GM19467 (cell line): ENCODE data around the gene SELENOS.

ENCODE experiments used
- ATAC-seq: cut with Tn5 transposase; IDR thresholded peaks from one replicate; pipeline ENCODE4 v1.9.1; 2021; ENCODE audit warnings: mild to moderate bottlenecking, moderate library complexity; ENCODE audit not compliant: unreplicated experiment

SELENOS gene

DNA sequence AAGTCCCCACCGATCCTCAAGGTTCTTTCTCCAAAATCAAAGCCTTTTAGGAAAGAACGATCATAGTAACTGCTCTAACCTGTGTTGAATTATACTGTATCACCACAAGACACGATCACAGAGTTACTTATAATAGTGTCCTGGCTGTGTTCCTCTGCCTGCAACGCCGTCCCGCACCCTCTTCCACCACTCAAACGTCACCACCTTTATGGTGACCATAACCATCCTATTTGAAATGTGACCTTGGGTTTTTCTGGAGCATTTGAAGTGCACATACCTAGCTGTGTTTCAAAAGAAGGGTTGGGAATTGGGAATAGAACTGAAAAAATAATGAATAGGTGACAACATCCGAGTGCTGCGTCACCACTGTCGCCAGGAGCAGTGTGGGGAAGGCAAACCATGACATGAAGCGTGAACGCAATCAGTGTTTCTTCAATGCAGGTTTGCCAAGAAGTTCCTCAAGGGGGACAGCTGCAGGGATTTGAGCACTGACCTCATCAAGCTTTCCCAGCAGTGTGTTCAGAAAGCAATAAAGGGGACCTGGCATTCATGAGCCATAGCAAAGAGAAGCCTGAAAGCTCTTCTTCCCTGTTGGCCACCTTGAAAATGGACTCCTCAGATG lies 769 bp upstream of the SELENOS start:
- no peak for ATAC-seq

- no peak for ATAC-seq
Observed at GRCh38 chr15:101276501-101277037, 716 bp downstream of the SELENOS start.

GRCh38 chr15:101275018-101275417 lies 2.3 kb downstream of the SELENOS start:
- no peak for ATAC-seq

- ATAC-seq = no peak
Observed at GRCh38 chr15:101273534-101273933, 3.8 kb downstream of the SELENOS start.

DNA sequence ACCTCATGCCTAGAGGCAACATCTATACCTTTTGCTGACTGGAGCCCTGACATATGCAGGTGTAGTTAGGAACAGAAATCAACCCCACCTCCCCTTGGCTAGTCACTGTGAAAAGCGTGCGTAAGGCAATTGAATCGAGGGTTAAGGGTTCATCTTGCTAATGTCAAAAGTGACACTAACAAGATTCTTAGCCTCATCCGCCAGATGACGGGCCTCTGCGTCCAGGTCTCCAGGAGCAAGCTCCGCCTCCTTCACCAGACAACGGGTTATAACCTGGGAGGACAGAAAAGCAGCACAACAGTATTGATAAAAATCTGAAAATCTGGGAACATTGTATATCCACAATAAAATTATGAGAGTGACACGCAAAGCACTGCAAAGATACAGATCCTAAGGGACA lies 4.7 kb downstream of the SELENOS start:
- ATAC-seq = no peak

DNA sequence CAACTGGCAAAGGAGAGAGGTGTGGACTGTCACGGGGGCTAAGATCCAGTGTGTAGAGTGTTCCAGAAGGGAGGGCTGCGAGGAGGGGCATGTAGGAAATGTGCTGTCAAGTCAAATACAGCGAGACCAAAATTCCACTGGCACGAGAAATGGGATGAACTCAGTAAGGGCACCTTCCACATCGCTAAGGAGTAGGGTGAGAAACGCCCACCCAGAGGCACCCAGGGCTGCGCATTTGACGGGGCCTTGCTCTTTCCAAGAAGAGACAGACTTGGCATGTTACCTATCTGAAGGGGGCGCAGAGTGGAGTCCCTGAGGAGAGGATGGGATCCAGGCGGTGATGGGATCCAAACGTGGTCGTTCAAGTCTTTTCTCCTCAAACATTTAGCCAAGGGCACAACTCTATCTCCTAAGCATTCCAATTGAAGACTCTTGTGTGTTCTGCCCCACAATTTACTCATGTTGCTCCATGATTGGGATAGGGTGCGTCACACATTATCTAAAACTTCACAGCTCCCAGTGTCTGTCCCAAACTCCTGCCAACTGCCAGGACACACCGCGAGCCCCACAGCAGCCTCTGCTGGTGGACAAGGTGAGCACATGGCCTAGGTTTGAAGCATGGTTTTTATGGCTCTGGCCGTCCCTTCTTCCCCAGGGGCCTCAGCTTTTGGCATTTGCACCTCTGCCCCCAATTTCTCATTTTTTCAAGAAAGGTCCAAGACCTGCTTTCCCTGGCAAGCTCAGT lies 7.6 kb downstream of the SELENOS start:
- ATAC-seq = no peak

- ATAC-seq = no peak
Observed at GRCh38 chr15:101267320-101268104, 9.8 kb downstream of the SELENOS start.

- ATAC-seq = no peak
Observed at GRCh38 chr15:101266787-101267186, 10.5 kb downstream of the SELENOS start.

DNA sequence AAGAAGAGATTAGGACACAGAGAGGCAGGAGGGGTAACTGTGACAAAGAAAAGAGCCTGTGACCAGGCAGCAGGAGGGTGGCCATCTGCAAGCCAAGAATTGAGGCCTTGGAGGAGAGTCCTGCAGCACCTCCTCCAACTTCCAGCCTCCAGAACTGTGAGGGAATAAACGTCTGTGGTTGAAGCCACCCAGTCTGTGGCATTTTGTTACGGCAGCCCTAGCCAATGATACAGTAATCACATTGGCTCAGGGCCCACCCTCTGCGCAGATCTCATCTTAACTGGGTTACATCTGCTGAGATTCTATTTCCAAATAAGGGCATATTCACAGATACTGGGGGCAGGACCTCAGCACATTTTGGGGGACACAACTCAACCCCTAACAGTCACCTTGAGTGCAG lies 11.3 kb downstream of the SELENOS start:
- no peak for ATAC-seq

DNA sequence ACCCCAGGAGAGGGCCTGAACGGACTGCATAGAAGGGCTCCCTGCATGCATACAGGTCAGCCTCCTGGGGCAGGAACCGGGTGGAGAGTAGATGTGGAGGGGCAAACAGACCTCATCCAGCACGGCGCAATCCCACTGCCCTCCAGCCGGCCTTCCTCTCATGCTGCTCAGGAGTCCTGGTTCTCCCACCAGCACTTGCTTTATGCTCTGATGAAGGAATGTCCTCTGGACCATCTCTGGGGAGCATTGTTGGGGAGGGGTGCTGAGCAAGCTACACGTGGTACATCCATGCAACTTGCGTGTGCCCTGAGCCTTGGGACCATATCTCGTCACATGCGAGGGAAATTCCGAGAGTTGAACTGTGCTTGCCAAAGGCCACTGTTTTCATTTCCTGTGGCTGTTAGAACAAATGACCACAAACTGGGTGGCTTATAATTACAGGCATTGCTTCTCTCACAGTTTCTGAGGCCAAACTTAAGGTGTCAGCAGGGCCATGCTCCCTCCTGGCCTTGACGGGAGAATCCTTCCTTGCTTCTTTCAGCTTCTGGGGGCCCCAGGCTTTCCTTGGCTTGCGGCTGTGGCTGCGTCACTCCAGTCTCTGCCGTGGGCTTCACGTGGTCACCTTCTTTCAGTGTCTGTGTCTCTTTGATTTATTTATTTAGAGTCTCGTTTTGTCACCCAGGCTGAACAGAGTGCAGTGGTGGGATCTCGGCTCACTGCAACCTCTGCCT lies 12.2 kb downstream of the SELENOS start:
- no peak for ATAC-seq

GRCh38 chr15:101264011-101264410 lies 13.3 kb downstream of the SELENOS start:
- ATAC-seq = no peak

DNA sequence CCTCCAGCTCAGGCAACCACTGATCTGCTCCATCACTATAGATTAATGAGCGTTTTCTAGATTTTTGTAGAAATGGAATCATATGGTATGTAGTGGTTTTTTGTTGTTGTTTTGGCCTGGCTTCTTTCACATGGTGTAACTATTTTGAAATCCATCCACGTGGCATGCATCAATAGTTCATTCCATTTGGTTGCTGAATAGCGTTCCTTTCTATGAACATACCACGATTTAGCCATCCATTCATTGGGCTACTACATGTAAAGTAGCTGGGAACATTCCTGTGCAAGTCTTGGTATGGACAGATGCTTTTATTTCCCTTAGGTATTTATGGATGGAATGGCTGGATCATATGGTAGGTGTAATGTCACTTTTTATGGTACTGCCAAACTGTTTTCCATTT lies 14.7 kb downstream of the SELENOS start:
- ATAC-seq = no peak

GRCh38 chr15:101258238-101259144 lies 18.8 kb downstream of the SELENOS start:
- no peak for ATAC-seq

- ATAC-seq = no peak
Observed at GRCh38 chr15:101256757-101257156, 20.5 kb downstream of the SELENOS start.

- no peak for ATAC-seq
Observed at GRCh38 chr15:101255615-101256241, 21.6 kb downstream of the SELENOS start.

- ATAC-seq = no peak
Observed at GRCh38 chr15:101255051-101255395, 22.3 kb downstream of the SELENOS start.

- ATAC-seq = no peak
Observed at GRCh38 chr15:101254157-101255050, 22.9 kb downstream of the SELENOS start.

DNA sequence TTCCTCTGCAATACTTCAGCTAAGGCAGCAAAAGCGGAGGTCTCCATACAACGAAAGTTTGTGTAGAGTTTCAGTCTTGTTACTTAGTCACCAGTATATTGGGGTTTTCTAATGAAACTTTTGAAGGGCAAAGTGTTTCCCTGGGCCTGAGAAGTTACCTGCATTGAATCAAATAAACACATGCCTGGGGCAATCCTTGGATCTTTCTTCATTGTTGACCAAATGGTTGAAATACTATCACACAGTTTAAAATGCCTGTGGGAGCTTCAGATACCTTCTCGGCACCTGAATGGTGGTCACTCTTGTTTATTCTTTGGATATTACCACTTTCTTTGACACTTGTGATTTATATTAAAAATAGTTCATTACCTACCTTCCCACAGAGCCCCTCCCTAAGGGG lies 24.4 kb downstream of the SELENOS start:
- no peak for ATAC-seq
